Liver (tissue), 9 donors: Measurements from ENCODE around the gene PPY. TPM values are rescaled to one million over a fixed set of nuclear protein-coding genes. Genes with fewer than 3 reads are reported as not detected.

Source experiments
- DNase-seq: peaks from one replicate; pipeline ENCODE4 v3.0.0-alpha.2; 2017; ENCODE audit warnings: low spot score
- H3K27ac ChIP-seq, 2 donors: one replicate each; pipeline ENCODE4 v1.7.0; 2013; ENCODE audit warnings: inconsistent platforms in 2 of 2, low read length in 2 of 2, control low read depth in 1 of 2, low read depth in 1 of 2, mild to moderate bottlenecking in 1 of 2
- H3K27me3 ChIP-seq, 4 donors: one replicate each; pipeline versions ENCODE4 v1.6.1 to v1.7.0; 2013; ENCODE audit warnings: low read length in 3 of 4, inconsistent platforms in 1 of 4, mild to moderate bottlenecking in 1 of 4, moderate library complexity in 1 of 4; ENCODE audit not compliant: control insufficient read depth in 4 of 4, insufficient read depth in 4 of 4
- H3K36me3 ChIP-seq, 4 donors: one replicate each; pipeline versions ENCODE4 v1.6.1 to v1.7.0; 2013; ENCODE audit warnings: low read length in 3 of 4, mild to moderate bottlenecking in 3 of 4, low read depth in 1 of 4, moderate library complexity in 1 of 4; ENCODE audit not compliant: control insufficient read depth in 4 of 4, insufficient read depth in 3 of 4
- H3K4me1 ChIP-seq, 4 donors: one replicate each; pipeline versions ENCODE4 v1.6.1 to v1.7.0; 2013; ENCODE audit warnings: low read length in 3 of 4, mild to moderate bottlenecking in 3 of 4, moderate library complexity in 1 of 4; ENCODE audit not compliant: control insufficient read depth in 4 of 4, insufficient read depth in 4 of 4
- H3K4me3 ChIP-seq, 3 donors: one replicate each; pipeline versions ENCODE4 v1.6.1 to v1.7.0; 2013; ENCODE audit warnings: low read length in 3 of 3, control low read depth in 1 of 3, low read depth in 1 of 3, mild to moderate bottlenecking in 1 of 3
- H3K9ac ChIP-seq, 2 donors: one replicate each; pipeline ENCODE4 v1.7.0; 2013; ENCODE audit warnings: low read length in 2 of 2, mild to moderate bottlenecking in 2 of 2, moderate library complexity in 2 of 2, control low read depth in 1 of 2, low read depth in 1 of 2
- H3K9me3 ChIP-seq, 4 donors: one replicate each; pipeline versions ENCODE4 v1.6.1 to v1.7.0; 2013; ENCODE audit warnings: low read length in 3 of 4; ENCODE audit not compliant: control insufficient read depth in 4 of 4
- CTCF ChIP-seq: fragments of 150-350 bp; IDR thresholded peaks from 2 replicates; pipeline ENCODE4 v1.5.1; 2017; ENCODE audit warnings: improper control_type of control experiment, low read depth, low read length; ENCODE audit not compliant: missing input control
- EGR1 ChIP-seq, 2 donors: IDR thresholded peaks; 2 replicates each; pipeline ENCODE4 v1.6.1; 2016 to 2018; ENCODE audit warnings: antibody characterized with exemption in 2 of 2, low read depth in 2 of 2
- FOXA1 ChIP-seq: IDR thresholded peaks from 2 replicates; pipeline ENCODE4 v1.6.1; 2016; ENCODE audit warnings: antibody characterized with exemption
- FOXA2 ChIP-seq: IDR thresholded peaks from 2 replicates; pipeline ENCODE4 v1.6.1; 2016; ENCODE audit warnings: antibody characterized with exemption
- GABPA ChIP-seq, 2 donors: IDR thresholded peaks in 1 of 2; conservative IDR thresholded peaks in 1 of 2; 2 replicates each; pipeline ENCODE4 v1.6.1; 2016; ENCODE audit warnings: antibody characterized with exemption in 2 of 2, mild to moderate bottlenecking in 1 of 2, moderate library complexity in 1 of 2
- HNF4A ChIP-seq, 2 donors: conservative IDR thresholded peaks; 2 replicates each; pipeline ENCODE4 v1.6.1; 2016; ENCODE audit warnings: antibody characterized with exemption in 2 of 2, mild to moderate bottlenecking in 2 of 2
- HNF4G ChIP-seq: IDR thresholded peaks from 2 replicates; pipeline ENCODE4 v1.6.1; 2016; ENCODE audit warnings: antibody characterized with exemption
- JUND ChIP-seq, 2 donors: IDR thresholded peaks; 2 replicates each; pipeline ENCODE4 v1.6.1; 2016; ENCODE audit warnings: antibody characterized with exemption in 2 of 2
- NR2F2 ChIP-seq: IDR thresholded peaks from 2 replicates; pipeline ENCODE4 v1.6.1; 2016; ENCODE audit warnings: antibody characterized with exemption
- RAD21 ChIP-seq, 2 donors: IDR thresholded peaks; 2 replicates each; pipeline ENCODE4 v1.6.1; 2016; ENCODE audit warnings: antibody characterized with exemption in 2 of 2, mild to moderate bottlenecking in 2 of 2
- REST ChIP-seq: IDR thresholded peaks from 2 replicates; pipeline ENCODE4 v1.6.1; 2016; ENCODE audit warnings: antibody characterized with exemption, mild to moderate bottlenecking
- RXRA ChIP-seq, 2 donors: IDR thresholded peaks; 2 replicates each; pipeline ENCODE4 v1.6.1; 2017 to 2018; ENCODE audit warnings: antibody characterized with exemption in 2 of 2, mild to moderate bottlenecking in 1 of 2
- SP1 ChIP-seq: IDR thresholded peaks from 2 replicates; pipeline ENCODE4 v1.6.1; 2018; ENCODE audit warnings: antibody characterized with exemption, mild to moderate bottlenecking
- TAF1 ChIP-seq: conservative IDR thresholded peaks from 2 replicates; pipeline ENCODE4 v1.6.1; 2016; ENCODE audit warnings: antibody characterized with exemption, mild to moderate bottlenecking
- YY1 ChIP-seq: IDR thresholded peaks from 2 replicates; pipeline ENCODE4 v1.6.1; 2016; ENCODE audit warnings: antibody characterized with exemption, mild to moderate bottlenecking
- ZBTB33 ChIP-seq: IDR thresholded peaks from 2 replicates; pipeline ENCODE4 v1.6.1; 2016; ENCODE audit warnings: antibody characterized with exemption
- WGBS: extraction: QIAGEN DNeasy Blood & Tissue Kit; methylation state at CpG from one replicate; pipeline ENCODE4 v1.1.7; 2013; 5-methylcytosine and 5-hydroxymethylcytosine counted together
- polyA plus RNA-seq, 2 donors: library from polyadenylated mRNA; stranded (reverse) in 1 of 2; unstranded in 1 of 2; fragments of 200-250 nt in 1 of 2; fragments of >200 nt in 1 of 2; fragmentation: Nextera tagmentation in 1 of 2; extraction: Ambion mirVana in 1 of 2; gene quantifications; one replicate each; pipeline versions ENCODE4 v1.2.1 to v1.2.3, GENCODE V29; 2013 to 2015
- total RNA-seq, 2 donors: library from RNA; depleted of rRNA; stranded (reverse); fragments of >200 nt; gene quantifications; one replicate each; pipeline ENCODE4 v1.2.3, GENCODE V29; 2014
- TF ChIP-seq, protein P1 (sequence below): IDR thresholded peaks from 2 replicates; pipeline ENCODE4 v1.6.1; 2016; ENCODE audit warnings: antibody characterized with exemption
- TF ChIP-seq, protein P2 (sequence below): IDR thresholded peaks from 2 replicates; pipeline ENCODE4 v1.6.1; 2016; ENCODE audit warnings: antibody characterized with exemption
- donor health status: healthy.
- donor health status: healthy.
- donor health status: healthy.
- donor health status: healthy.
- donor health status: healthy.

PPY gene
- total and polyA plus RNA-seq, 4 donors, result not detected

GRCh38 chr17:43936434-43936833 lies 5.8 kb downstream of the PPY start (continued):
- TF ChIP-seq NR2F2 (no peak), HNF4G (no peak), CTCF (no peak), FOXA2 (no peak)

DNA sequence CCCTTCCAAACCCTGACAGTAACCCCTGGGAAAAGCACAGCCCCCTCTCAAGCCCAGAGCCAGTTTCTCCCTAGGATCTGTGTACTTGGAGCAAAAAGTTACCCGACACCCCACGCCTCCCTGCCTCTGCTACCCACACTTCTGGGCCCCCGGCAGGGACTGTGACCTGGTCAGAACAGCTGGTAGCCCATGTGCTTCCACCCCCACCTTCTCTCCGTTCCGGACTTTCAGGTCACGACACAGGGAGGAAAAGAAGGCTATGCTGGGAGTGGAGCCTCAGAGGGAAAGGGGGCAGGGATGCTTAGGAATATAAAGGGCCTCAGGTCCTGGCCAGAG lies 6.4 kb downstream of the PPY start:
- no peak for DNase-seq
- no peak for TF ChIP-seq ZBTB33
- TF ChIP-seq YY1, result no peak
- no peak for TF ChIP-seq HNF4A (conservative IDR thresholded peaks at IDR 0.05)
- no peak for TF ChIP-seq JUND (IDR thresholded peaks at IDR 0.05)
- TF ChIP-seq, protein P1, sequence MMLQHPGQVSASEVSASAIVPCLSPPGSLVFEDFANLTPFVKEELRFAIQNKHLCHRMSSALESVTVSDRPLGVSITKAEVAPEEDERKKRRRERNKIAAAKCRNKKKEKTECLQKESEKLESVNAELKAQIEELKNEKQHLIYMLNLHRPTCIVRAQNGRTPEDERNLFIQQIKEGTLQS, result no peak
- no peak for TF ChIP-seq EGR1 (IDR thresholded peaks at IDR 0.05; ENCODE audit: low read depth in 2 of 2)
- no peak for TF ChIP-seq SP1
- TF ChIP-seq REST, result no peak
- no peak for TF ChIP-seq GABPA (IDR thresholded peaks at IDR 0.05 in 1 of 2, conservative IDR thresholded peaks at IDR 0.05 in 1 of 2)
- no peak for TF ChIP-seq TAF1
- TF ChIP-seq HNF4G, result no peak
- no peak for TF ChIP-seq NR2F2
- TF ChIP-seq FOXA2, result no peak
- TF ChIP-seq RXRA (IDR thresholded peaks at IDR 0.05), result no peak
- no peak for TF ChIP-seq FOXA1
- no peak for TF ChIP-seq RAD21 (IDR thresholded peaks at IDR 0.05)
- TF ChIP-seq, protein P2, sequence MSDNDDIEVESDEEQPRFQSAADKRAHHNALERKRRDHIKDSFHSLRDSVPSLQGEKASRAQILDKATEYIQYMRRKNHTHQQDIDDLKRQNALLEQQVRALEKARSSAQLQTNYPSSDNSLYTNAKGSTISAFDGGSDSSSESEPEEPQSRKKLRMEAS, result no peak
- TF ChIP-seq CTCF, result no peak
- 88% methylated on average over 6 of the region's 6 CpGs for WGBS
- Histone ChIP-seq H3K27me3 (no peaks in the 10 kb centered on the region), H3K27ac (no peak overlapping the region), H3K4me1 (peaks cover 2 to 10% (median 8%) of the 10 kb centered on the region in 4 donors), H3K9ac (no peak overlapping the region), H3K36me3 (no peaks in the 10 kb centered on the region), H3K4me3 (no peak overlapping the region), H3K9me3 (no peaks in the 10 kb centered on the region)
